SJSA1 (cell line): ENCODE results near the gene CSMD2. TPM values are rescaled to one million over a fixed set of nuclear protein-coding genes. Genes with fewer than 3 reads are reported as not detected.
A peak's percentile ranks its signal among the peaks of the same experiment; 100 is the strongest.

ENCODE experiments used
- DNase-seq, 2 experiments: peaks; one replicate each; pipeline ENCODE4 v3.0.0-alpha.2; 2015 to 2020; ENCODE audit warnings: low spot score in 2 of 2, low read depth in 1 of 2
- H3K27ac ChIP-seq: fragments of 250-450 bp; sonication (Bioruptor Pico); 2 replicates; pipeline ENCODE4 v1.5.1; 2020; ENCODE audit warnings: mild to moderate bottlenecking, moderate library complexity
- H3K27me3 ChIP-seq: fragments of 250-450 bp; sonication (Bioruptor Pico); replicated peaks from 2 replicates; pipeline ENCODE4 v1.5.1; 2020; ENCODE audit warnings: mild to moderate bottlenecking, moderate library complexity
- H3K36me3 ChIP-seq: fragments of 250-450 bp; sonication (Bioruptor Pico); 2 replicates; pipeline ENCODE4 v1.5.1; 2020; ENCODE audit warnings: mild to moderate bottlenecking
- H3K4me1 ChIP-seq: fragments of 250-450 bp; sonication (Bioruptor Pico); replicated peaks from 2 replicates; pipeline ENCODE4 v1.6.1; 2021; ENCODE audit warnings: mild to moderate bottlenecking
- H3K4me3 ChIP-seq: fragments of 250-450 bp; sonication (Bioruptor Pico); 2 replicates; pipeline ENCODE4 v1.5.1; 2020; ENCODE audit warnings: mild to moderate bottlenecking
- H3K9me3 ChIP-seq: fragments of 250-450 bp; sonication (Bioruptor Pico); replicated peaks from 2 replicates; pipeline ENCODE4 v1.5.1; 2020; ENCODE audit warnings: mild to moderate bottlenecking
- total RNA-seq: library from RNA; depleted of rRNA; stranded (reverse); fragments of >200 nt; shearing (Covaris generic); gene quantifications from 2 replicates; pipeline ENCODE4 v1.2.3, GENCODE V29; 2014

The CSMD2 gene
- total RNA-seq, 1 experiment from 2014 or later = 0.87 TPM

DNA sequence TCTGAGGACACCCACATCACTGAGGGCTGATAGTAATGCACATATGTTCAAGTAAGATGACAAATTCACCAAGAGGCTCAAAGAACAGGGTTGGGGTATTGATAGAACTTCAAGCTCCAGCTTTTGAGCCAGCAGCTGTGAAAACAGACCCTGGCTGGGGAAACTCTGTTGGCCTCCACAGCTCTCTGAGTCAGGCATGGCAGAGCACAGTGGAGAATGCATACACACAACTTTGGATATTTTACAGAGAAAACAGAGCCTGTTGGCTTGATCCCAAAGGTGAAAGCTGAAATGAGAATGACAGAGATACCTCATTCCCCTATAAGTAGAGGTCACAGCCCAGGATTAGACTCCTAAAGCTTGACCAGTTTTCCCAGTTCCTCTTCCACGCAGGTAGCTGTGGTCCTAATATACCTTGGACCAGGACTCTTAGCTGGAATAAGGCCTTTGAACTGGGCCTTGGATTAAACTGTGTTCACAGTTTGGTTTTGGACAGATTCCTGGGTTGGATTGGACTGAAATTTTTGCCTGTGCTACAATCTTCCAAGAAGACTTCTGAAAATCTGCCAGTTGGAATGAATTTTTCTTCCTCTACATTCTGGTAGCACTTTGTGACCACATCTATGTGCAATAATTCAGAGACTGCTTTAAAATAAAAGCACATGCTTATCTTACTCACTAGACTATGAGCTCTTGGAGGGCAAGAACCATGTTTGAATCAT is 402.8 kb downstream of the CSMD2 start:
- Histone ChIP-seq H3K4me3 (no peak overlapping the region), H3K27ac (no peak overlapping the region), H3K9me3 (no peaks in the 10 kb centered on the region), H3K36me3 (no peaks in the 10 kb centered on the region), H3K4me1 (no peaks in the 10 kb centered on the region; the same call in 1 of the 2 replicates), H3K27me3 (no peaks in the 10 kb centered on the region)
- no peak for DNase-seq

DNA sequence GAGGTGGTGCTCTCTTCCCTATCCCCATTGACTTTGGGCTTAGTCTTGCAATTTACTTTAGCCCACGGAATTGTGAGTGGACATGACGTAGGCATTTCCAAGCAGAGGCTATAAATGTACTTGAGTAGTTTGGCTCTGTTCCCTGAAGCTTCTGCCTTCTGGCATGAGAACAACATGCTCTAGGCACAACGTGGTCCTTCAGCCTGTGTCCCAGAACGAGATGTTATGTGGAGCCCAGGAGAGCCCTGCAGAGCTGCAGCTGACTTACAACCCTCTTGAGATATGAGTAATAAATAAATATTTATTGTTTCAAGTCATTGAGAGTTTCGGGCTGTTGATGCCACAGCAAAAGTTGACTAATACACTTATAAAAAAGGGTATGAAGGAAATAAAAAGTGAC is 406.3 kb downstream of the CSMD2 start:
- no peak for DNase-seq
- H3K4me1 ChIP-seq = no peaks in the 10 kb centered on the region; the same call in 1 of the 2 replicates
- no peaks in the 10 kb centered on the region for H3K9me3 ChIP-seq
- no peaks in the 10 kb centered on the region for H3K36me3 ChIP-seq
- H3K27ac ChIP-seq = no peak overlapping the region
- no peak overlapping the region for H3K4me3 ChIP-seq
- H3K27me3 ChIP-seq = no peaks in the 10 kb centered on the region

DNA sequence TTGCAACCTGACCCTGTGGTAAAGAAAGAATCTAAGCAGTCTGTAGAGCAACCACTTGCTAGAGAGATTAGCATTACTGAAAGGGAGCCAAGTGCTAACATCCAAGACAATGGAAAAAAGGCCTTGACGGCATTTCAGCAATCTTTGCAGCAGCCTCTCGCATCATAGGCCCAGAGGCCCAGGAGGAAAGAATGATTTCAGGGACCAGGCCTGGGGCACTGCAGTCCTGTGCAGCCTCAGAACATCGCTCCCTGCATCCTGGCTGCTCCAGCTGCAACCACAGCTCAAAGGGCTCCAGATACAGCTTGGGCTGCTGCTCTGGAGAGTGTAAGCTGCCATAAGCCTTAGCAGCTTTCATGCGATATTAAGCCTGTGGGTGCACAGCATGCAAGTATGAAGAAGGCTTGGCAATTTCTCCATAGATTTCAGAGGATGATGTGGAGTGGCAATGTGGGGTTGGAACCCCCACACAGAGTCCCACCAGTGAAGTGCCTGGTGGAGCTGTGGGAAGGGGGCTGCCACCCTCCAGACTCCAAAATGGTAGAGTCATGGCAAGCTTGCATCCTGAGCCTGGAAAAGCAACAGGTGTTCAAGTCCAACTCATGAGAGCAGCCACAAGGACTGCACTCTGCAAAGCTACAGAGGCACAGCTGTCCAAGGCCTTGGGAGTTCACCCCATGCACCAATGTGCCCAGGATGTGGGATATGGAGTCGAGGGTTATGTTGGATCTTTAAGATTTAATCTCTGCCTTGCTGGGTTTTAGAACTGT is 411.8 kb downstream of the CSMD2 start:
- H3K27ac ChIP-seq = no peak overlapping the region
- H3K4me3 ChIP-seq = no peak overlapping the region
- no peaks in the 10 kb centered on the region for H3K9me3 ChIP-seq
- H3K4me1 ChIP-seq = no peaks in the 10 kb centered on the region
- no peaks in the 10 kb centered on the region for H3K27me3 ChIP-seq
- DNase-seq = no peak
- no peaks in the 10 kb centered on the region for H3K36me3 ChIP-seq

DNA sequence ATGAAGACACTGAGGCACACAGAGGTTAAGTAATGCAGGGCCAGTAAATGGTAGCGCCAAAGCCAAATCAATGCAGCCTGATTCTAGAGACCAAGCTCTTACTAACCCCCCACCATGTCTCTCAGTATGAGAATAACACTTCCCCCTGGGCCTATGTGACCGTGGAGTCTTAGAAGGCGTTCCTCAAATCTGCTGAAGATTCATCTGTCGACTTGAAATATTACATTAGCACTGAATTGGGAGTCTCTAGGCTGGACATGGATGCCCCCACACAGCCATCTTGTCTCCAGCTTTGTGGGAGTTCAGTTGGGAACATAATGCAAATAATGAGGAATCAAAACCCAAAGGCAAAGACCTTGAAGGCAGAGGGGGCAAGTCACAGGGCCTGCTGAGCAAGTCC is 419.1 kb downstream of the CSMD2 start:
- H3K4me3 ChIP-seq = no peak overlapping the region
- DNase-seq = no peak
- H3K27me3 ChIP-seq = no peaks in the 10 kb centered on the region
- H3K27ac ChIP-seq = no peak overlapping the region
- no peaks in the 10 kb centered on the region for H3K4me1 ChIP-seq
- no peaks in the 10 kb centered on the region for H3K36me3 ChIP-seq
- no peaks in the 10 kb centered on the region for H3K9me3 ChIP-seq

DNA sequence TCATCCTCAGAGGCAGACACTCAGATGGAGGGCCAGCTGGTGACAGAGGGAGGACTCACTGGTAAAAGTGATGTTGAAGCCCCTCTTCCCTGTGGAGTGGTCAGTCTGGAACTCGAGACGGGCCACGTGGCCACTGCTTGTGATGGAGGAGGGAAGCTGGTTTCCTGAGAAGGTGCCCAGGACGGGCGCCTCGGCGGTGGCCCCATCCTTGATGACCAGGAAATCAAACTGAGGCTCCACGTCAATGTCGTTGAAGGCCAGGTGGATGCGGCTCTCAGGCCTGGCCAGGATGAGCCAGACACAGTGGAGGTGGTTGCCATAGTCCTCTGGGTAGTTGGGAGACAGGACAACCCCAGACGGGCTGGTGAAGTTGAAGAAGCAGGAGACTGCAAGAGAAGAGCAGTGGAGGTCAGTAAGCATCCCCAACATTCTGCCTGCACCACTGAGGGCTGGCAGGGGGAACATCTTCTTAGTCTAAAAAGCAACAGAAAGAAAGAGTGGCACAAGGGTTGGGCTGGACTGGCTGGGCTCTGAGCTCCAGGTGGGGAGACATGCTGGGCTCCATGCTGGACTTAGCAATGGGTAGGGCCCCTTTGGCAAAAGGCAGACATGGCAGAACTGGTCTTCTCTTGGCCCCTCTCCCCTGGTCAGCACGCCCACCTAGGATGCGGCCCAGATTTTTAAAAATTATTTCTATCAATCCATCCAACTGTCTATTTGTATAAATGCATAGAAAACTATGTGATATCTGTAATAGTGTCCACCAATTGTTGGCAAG is 421.6 kb downstream of the CSMD2 start:
- Histone ChIP-seq H3K27ac (no peak overlapping the region), H3K9me3 (no peaks in the 10 kb centered on the region)
- DNase-seq = no peak

DNA sequence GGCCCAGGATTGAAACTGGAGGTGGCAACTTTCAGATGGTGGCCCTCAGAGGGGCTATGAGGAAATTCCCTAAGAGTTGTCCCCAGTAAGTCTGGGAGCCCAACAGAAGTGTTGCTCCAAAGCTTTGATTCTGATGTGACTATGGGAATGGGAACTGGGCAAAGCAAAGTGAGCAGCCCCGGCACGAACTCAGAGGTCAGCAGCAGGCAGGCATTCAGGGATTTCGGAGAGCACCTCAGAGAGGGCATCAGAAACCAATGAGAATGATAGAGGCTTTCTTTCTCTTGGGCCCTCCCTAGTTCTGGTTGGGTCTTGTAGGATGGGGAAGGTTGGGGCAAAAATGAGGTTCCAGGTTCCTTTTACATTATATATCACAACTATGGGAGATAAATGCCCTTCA is 422.4 kb downstream of the CSMD2 start:
- H3K4me3 ChIP-seq = no peak overlapping the region
- no peaks in the 10 kb centered on the region for H3K36me3 ChIP-seq
- no peaks in the 10 kb centered on the region for H3K9me3 ChIP-seq
- H3K27me3 ChIP-seq = no peaks in the 10 kb centered on the region
- no peaks in the 10 kb centered on the region for H3K4me1 ChIP-seq
- H3K27ac ChIP-seq = no peak overlapping the region
- DNase-seq = no peak

More for the DNA sequence above, 421.6 kb downstream of the CSMD2 start:
- Histone ChIP-seq H3K27me3 (no peaks in the 10 kb centered on the region), H3K4me1 (no peaks in the 10 kb centered on the region), H3K4me3 (no peak overlapping the region), H3K36me3 (no peaks in the 10 kb centered on the region)

DNA sequence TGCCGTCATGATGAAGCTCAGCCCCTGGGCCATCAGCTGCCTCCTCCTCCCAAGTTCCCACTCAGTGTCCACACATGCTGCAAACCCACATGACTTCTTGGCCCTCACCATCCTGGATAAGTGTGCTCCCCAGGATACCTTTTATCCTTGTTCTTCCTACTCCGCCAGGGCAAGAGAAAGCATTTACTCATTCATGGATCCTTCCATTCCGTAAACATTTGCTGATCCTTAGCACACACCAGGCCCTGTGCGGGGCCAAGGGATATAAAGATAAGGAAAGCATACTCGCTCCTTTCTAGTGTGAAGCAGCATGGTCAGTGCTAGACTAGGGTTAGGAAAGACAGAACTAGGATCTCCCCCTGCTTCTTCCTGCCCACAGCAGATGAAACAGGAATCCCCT is 423.3 kb downstream of the CSMD2 start:
- DNase-seq = no peak
- no peaks in the 10 kb centered on the region for H3K36me3 ChIP-seq
- no peaks in the 10 kb centered on the region for H3K4me1 ChIP-seq
- H3K4me3 ChIP-seq = no peak overlapping the region
- H3K9me3 ChIP-seq = no peaks in the 10 kb centered on the region
- no peaks in the 10 kb centered on the region for H3K27me3 ChIP-seq
- no peak overlapping the region for H3K27ac ChIP-seq

DNA sequence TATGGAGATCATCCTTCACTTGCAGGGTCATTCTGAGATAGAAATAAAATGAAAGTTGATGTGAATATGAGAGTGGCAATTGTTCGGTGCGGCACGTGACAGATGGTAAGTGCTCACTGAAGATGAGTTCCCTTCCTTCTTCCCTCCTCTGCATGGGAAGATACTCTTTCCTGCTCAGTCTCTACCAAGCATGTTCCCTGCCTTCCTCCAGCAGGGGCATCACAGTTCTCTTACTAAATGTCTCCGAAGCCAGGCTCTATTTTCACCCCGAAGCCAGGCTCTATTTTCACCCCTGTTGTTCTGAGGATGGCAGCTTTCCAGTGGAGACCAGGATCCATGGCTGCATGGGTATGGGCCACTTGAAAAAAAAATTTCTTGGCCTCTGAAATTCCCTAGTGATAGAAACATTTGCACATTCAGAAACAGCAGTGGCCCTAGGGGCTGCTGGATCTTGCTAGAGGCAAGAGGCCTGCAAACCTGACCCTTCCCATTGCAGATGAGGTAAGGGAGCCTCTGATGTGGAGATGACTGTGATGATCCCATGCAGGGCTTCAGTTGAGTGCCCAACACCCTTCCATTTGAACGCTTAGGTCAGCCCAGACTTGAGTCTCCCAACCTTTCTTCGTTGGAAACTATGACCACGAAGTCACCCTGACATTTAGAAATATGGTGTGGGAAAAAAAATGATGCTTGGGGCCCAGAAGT is 424.8 kb downstream of the CSMD2 start:
- H3K27me3 ChIP-seq = no peaks in the 10 kb centered on the region
- H3K4me3 ChIP-seq = no peak overlapping the region
- no peak for DNase-seq
- no peaks in the 10 kb centered on the region for H3K36me3 ChIP-seq
- no peak overlapping the region for H3K27ac ChIP-seq
- H3K9me3 ChIP-seq = no peaks in the 10 kb centered on the region
- H3K4me1 ChIP-seq = no peaks in the 10 kb centered on the region

DNA sequence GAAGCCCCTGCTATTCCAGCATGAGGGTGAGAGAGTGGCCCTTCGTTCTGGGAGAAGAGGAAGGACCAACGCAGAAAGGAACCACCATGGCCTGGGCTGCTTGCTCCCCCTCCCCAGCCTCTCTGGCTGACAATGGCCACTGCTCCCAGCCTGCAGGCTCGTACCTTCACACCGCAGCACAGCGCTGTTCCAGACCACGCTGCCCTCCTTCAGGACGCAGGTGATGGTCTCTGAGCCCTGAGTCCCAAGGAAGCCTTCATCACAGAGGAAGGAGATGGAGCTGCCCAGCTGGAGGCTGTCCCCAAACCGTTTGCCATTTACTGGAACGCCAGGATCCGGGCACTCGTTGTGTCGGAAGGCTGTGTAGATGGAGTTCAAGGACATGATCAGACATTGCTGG is 426.1 kb downstream of the CSMD2 start:
- H3K9me3 ChIP-seq = no peaks in the 10 kb centered on the region
- H3K36me3 ChIP-seq = no peaks in the 10 kb centered on the region
- no peak overlapping the region for H3K27ac ChIP-seq
- H3K27me3 ChIP-seq = no peaks in the 10 kb centered on the region
- DNase-seq = no peak
- H3K4me1 ChIP-seq = no peaks in the 10 kb centered on the region
- no peak overlapping the region for H3K4me3 ChIP-seq

DNA sequence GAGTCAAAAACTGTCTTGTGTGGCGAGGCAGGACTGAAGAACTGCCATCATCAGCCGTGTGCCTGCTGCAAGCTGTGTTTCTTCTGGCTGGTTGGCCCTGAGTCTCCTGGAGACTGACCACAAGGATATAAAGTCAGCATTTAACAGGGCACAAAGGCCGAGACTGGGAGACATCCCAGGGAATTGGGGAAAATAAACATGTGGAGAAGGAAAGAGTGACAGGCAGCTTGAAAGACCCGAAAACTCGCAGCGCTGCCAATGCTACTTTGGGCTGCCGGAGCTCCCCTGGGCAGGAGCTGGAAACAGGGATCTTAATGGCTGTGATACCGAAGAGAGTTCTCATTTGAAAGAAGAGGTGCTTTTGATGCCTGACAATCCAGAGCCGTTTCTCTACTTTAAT is 426.5 kb downstream of the CSMD2 start:
- no peak for DNase-seq
- H3K27me3 ChIP-seq = no peaks in the 10 kb centered on the region
- no peak overlapping the region for H3K4me3 ChIP-seq
- H3K27ac ChIP-seq = no peak overlapping the region
- no peaks in the 10 kb centered on the region for H3K4me1 ChIP-seq
- H3K9me3 ChIP-seq = no peaks in the 10 kb centered on the region
- H3K36me3 ChIP-seq = no peaks in the 10 kb centered on the region

DNA sequence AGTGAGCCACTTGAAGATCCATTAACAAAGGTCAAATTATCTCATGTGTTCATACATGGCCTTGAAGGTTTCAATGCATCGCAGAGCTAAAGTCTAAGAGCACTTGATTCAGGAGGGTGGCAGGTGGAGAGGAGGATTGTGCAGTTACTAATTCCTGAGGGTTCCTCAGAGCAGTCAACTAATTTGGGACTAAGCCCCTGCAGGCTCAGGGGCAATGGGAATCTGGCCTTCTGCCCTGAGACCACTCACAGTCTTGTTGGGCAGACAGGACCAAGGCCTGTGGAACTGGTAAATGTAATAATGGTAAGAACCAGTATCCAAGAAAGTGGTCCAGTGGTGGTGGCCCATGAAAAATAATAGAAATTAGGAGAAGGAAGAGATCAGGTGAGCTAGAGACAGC is 428.5 kb downstream of the CSMD2 start:
- H3K27ac ChIP-seq = no peak overlapping the region
- H3K36me3 ChIP-seq = no peaks in the 10 kb centered on the region
- DNase-seq = no peak

DNA sequence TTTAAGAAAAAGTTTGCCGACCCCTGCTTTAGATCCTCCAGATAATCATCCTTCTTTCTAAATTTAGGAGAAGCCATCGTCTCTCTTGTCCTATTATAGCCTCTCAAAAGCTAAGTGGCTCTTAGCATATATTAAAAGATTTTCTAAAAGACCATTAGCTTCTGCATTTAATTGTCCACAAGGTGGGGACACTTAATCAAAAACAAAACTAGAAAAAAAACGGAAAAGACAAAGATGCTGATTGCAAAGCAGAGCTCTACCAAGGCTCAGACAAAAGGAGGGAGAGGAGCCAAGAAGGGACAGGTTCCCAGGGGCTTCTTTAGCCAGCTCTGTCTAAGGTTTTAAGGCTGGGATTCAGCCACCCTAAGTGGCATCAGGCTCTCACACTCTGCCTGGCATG is 429.4 kb downstream of the CSMD2 start:
- Histone ChIP-seq H3K4me3 (no peak overlapping the region), H3K36me3 (no peaks in the 10 kb centered on the region), H3K9me3 (no peaks in the 10 kb centered on the region), H3K27ac (no peak overlapping the region), H3K4me1 (no peaks in the 10 kb centered on the region), H3K27me3 (no peaks in the 10 kb centered on the region; the same call in 1 of the 2 replicates)
- DNase-seq = peak in 1 of 2 experiments; percentile 14

More for the DNA sequence above, 428.5 kb downstream of the CSMD2 start:
- Histone ChIP-seq H3K27me3 (no peaks in the 10 kb centered on the region; the same call in 1 of the 2 replicates), H3K9me3 (no peaks in the 10 kb centered on the region), H3K4me1 (no peaks in the 10 kb centered on the region), H3K4me3 (no peak overlapping the region)

DNA sequence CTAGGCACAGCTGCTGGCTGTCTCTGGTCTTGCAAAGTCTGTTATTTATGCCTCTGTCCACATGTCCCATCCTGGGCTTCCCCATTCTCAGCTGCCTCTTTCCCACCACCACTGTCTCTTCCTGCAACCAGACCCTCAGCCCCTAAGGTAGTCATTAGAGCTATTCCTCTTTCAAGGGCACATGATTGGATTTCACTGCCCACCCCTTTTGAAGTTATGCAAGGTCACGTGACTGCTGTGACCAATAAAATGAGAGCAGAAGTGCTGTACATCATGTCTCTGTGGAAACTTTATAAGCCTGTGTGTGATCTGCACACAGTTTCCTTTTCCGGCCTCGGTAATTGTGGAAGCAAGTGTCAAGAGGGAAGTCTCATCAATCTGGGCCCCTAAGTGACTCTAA is 437.7 kb downstream of the CSMD2 start:
- Histone ChIP-seq H3K4me3 (no peak overlapping the region), H3K27me3 (peaks cover 5% of the 10 kb centered on the region; the same call in 1 of the 2 replicates), H3K4me1 (no peaks in the 10 kb centered on the region), H3K36me3 (no peaks in the 10 kb centered on the region), H3K27ac (no peak overlapping the region), H3K9me3 (no peaks in the 10 kb centered on the region)
- DNase-seq = no peak
